ENCODE results near the gene PTHLH.

DNA sequence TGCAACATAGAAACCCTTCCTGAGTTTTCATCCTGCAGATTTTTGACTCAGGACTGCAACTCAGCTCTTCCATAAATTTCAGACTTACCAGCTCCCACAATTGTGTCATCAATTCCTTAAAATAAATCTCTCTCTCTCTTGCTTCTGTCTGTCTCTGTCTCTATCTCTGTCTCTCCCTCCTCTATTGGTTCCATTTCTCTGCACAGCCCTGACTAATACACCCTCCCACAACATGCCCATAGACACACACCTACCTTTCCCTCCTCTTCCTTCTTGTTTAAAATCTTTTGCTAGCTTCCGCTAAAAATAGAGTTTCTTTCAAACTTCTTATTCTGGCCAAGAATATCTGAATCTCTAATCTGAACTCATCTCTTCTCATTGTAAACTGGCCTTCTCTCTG, 22.9 kb upstream of the PTHLH start:
- TF ChIP-seq, protein P1, sequence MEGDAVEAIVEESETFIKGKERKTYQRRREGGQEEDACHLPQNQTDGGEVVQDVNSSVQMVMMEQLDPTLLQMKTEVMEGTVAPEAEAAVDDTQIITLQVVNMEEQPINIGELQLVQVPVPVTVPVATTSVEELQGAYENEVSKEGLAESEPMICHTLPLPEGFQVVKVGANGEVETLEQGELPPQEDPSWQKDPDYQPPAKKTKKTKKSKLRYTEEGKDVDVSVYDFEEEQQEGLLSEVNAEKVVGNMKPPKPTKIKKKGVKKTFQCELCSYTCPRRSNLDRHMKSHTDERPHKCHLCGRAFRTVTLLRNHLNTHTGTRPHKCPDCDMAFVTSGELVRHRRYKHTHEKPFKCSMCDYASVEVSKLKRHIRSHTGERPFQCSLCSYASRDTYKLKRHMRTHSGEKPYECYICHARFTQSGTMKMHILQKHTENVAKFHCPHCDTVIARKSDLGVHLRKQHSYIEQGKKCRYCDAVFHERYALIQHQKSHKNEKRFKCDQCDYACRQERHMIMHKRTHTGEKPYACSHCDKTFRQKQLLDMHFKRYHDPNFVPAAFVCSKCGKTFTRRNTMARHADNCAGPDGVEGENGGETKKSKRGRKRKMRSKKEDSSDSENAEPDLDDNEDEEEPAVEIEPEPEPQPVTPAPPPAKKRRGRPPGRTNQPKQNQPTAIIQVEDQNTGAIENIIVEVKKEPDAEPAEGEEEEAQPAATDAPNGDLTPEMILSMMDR (IDR thresholded peaks at IDR 0.05 in 4 of 5, conservative IDR thresholded peaks at IDR 0.05 in 1 of 5): no peak
- no peak for TF ChIP-seq POLR2A (IDR thresholded peaks at IDR 0.05)
